NCI-H748 treated with DMSO at 0.1 percent for 48 hours (cell line): ENCODE results near the gene PRF1.
A peak's percentile ranks its signal among the peaks of the same experiment; 100 is the strongest.
"Not testable (repeated sequence)": the region's sequence is repeated elsewhere in the genome, so short reads cannot be mapped to it uniquely, and the experiment has no call there.

Source experiments
- DNase-seq: peaks from one replicate; lab custom pipeline; 2025; lab: John Stamatoyannopoulos, UW

The PRF1 gene

DNA sequence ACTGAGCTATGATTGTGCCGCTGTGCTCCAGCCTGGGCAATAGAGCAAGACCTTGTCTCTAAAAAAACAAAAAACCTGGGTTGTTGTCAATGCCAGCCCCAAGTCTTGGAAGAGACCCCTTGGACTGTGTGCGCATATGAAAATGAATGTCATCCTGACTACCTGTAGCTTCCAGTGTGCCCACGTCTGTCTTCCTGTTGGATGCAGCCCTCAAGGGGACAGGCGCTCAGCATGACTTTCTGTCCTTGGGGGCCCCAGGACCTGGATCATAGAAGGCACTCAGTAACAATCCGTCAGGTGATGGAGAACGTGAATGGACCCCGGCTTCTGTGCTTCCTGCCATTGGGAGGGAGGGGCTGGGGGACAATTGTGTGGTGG, 9.0 kb downstream of the PRF1 start:
- DNase-seq = no peak

DNA sequence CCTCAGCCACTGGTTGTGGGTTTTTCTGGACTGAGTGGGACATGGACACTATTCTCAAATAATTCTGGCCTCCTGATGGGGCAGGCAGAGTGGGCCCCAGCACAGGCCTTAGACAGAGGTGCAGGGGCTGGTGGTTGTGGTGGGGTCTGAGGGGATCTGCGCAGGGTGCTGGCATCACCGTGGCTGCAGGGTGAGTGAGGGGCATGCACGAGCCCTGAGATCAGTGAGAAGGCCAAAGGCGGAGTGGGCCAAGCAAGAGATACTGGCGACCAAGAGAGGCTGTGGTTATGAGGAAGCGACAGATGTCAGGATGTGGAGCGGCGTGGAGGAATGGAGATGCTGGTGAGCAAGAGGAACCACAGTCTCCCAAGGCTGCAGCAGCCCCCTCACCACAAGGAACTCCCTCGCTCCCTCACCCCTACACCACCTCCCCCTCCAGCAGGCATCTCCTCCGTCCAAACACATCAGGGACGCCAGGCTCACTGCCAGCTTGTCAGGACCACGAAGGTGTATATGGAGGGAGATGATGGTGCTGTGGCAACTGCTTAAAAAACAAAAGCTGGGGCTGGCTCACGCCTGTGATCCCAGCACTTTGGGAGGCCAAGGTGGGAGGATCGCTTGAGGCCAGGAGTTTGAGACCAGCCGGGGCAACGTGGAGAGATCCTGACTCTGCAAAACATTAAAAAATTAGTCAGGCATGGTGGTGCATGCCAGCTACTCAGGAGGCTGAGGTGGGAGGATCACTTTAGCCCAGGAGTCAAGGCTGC, 9.6 kb downstream of the PRF1 start:
- DNase-seq = no peak

DNA sequence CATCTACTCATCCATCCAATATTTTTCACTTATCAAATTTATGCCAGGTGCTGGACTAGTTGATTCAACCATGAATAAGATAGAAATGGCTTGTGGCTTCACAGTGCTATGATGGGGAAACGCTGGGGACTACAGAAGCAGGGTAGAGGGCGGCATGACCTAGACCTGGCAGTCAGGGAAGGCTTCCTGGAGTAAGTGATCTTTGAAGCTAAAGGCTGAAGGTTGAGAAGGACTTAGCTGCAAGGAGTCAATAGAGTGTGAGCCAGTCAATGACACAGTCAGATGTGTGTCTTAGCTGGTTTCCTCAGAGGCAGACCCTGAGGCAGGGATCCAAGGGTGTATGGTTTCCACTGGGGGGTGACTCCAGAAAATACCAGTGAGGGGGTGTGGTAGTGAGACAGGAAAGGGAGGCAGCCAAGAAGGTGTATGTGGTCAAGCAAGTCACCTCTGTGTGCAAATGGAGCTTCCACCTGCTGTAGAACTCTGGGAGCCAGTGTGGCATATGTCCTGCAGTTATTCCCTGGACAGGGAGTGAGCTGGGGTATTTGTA, 10.3 kb downstream of the PRF1 start:
- DNase-seq = no peak

DNA sequence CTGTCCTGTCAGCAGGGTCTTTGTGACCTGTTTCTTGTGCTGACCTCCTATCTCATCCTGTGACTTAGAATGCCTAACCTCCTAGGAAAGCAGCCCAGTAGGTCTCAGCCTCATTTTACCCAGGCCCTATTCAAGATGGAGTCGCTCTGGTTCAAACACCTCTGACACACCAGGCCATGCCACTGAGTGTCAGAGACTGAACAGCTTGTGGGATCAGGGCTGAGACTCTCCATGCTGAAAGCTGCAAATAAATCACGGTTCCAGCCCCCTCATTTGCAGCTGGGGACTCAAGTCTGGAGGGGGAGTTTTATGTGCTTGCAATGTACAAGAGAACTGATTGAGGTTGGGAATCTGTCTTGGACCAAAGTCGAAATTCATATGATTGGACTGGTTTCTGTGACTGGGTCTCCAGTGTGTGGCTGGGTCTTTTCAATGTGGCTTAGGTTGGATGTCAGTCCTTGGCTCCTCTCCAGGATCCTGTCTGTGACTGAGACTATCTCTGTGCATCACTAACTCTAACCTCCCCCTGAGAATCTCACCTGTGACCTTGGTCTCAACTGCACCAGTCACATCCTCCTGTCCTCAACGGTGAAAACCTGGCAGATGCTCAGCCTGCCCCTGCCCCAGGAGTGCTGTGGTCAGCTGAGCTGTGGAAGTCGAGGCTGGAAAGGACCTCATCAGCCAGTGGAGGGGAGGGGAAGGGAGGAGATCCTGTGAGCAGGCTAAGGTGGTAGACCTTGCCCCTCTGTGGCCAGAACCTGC, 11.7 kb downstream of the PRF1 start:
- no peak for DNase-seq

DNA sequence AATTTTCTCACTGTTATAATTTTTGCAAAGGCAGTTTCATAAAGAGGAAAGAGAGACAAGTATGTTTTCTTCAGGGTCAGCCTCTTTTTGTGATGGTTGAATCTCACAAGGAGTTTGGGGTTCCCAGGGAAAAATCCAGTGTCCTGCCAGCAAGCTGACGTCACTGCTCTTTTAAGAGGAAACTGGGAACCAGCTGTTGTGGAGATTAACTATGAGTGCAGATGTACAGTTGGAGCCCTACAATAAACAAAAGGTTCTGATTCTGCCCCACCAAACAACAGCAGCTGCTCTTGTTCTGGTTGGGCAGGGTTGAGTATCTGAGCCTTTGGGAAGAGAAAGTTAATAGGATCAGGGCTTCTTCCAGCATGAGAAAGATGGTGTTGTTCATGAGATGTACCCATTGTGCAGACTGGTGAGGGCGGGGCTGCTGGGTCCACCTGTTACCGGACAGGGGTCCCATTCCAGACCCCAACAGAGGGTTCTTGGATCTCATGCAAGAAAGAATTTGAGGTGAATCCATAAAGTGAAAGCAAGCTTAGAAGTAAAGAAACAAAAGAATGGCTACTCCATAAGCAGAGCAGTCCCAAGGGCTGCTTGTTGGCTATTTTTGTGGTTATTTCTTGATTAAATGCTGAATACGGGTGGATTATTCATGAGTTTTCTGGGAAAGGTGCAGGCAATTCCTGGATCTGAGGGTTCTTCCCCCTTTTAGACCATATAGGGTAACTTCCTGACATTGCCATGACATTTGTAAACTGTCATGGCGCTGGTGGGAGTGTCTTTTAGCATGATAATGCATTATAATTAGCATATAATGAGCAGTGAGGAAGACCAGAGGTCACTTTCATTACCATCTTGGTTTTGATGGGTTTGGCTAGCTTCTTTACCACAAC, 12.5 kb downstream of the PRF1 start:
- DNase-seq = no peak

DNA sequence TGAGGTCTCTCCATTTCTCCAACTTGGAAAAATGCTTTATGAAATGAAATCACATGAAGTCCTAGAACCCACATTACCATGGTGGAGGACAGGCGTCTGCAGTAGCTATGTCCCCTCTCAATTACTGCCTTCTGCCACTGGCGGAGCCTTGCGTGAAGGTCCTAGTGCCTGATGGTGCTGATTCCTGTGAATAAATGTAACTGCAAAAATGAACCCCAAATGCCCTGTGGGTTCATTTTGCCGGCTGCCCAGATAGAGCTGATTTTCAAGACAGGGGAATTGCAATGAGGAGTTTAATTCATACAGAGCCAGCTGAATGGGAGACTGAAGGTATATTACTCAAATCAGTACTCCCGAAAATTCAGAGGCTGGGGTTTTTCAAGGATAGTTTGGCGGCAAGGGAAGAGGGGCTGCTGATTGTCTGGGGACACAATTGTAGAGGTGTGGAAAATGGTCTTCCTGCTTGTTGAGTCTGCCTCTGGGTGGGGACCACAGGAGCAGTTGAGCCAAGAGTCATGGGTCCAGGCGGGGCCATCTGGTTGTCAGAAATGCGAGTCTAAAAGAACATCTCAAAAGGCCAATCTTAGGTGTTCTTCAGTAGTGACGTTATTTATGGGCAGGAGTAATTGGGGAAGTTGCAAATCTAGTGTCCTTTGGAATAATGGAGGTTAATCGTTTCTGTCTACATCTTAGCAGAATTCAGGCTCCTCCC, 13.5 kb downstream of the PRF1 start:
- no peak for DNase-seq

DNA sequence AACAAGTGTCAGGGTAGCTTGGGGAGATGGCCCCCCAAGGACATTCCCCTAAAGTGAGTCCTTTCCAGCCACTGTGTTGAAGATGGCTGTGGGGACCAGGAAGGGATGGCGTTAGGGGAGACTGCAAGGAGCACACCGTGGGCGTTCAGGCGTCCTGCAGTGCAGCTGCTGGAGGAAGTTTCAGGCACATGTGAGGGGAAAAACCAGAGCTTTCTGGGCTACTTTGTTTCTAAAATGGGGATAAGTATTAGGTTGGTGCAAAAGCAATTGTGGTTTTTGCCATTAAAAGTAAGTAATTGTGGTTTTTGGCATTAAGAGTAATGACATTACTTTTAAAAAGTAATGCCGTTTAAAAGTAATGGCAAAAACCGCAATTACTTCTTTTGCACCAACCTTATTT, 14.3 kb downstream of the PRF1 start:
- DNase-seq = no peak

DNA sequence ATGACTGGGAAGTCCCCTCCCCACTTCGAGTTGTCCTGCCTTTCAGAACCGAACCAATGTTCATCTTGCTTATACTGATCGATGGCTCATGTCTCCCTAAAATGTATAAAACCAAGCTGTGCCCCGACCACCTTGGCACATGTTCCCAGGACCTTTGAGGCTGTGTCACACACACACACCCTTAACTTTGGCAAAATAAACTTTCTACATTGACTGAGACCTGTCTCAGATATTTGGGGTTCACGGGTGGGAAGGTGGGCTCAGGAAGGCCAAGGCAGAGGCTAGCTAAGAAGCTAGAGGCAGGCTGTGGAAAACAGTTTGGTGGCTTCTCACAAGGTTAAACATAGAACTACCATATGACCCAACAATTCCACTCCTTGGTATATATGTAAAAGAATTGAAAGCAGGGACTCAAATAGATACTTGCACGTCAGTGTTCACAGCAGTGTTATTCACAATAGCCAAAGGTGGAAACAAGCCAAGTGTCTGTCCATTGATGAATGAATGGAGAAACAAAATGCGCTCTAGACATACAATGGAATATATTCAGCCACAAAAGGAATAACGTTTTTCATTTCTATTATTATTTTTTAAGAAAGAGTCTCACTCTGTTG, 15.4 kb downstream of the PRF1 start:
- no peak for DNase-seq

DNA sequence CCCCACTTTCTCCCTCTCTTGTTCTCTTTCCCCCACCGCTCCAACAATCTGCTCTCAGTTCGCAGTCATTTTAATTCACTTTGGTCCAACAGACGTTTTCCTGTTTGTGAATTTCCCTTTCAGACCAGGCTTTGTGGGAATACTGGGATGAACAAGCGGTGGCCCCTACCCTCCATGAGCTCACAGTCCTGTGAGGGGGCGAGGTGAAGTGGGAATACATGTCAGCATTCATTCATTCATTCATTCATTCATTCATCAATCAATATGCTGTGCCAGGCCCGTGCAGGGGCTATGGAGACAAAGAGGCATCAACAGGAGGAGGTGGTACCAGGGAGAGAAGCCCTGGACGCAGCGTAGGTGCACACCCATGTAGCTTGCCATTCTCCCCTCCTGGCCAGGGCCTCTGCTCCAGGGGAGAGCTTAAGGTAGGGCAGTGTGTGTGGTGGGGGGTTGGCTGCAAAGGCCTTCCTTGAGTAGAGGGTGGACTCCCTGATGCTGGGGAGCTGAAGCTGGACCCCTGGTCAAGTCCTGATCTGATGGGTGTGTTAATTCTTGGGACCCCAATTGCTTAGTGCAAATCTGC, 16.1 kb downstream of the PRF1 start:
- DNase-seq = no peak

DNA sequence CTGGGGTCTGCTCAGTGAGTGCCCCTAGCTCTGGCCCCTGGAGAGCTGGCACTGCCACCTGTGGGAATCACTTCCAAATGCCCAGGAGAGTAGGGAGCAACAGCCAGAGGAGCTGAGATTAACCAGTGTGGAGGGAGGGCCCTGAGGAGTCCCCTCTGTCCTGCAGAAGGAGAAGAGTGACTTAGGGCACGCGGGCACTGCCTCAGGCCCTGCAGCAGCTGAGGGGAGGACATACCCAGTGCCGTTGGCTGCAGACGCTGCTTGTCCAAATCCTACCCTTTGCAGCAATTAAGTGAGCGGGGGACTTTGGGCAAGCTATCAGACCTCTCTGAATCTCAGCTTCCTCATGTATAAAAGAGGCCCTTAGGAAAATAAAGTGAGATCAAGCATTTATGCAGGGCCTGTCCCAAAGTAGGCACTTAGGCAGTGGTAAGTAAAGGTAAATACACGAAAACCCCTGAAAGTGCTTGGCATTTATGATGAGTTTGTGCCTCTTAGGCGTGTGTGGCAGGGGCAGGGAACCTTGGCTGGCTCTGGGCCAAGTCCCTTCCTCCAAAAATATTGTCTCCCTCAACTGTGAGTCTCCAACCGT, 16.9 kb downstream of the PRF1 start:
- DNase-seq = no peak

DNA sequence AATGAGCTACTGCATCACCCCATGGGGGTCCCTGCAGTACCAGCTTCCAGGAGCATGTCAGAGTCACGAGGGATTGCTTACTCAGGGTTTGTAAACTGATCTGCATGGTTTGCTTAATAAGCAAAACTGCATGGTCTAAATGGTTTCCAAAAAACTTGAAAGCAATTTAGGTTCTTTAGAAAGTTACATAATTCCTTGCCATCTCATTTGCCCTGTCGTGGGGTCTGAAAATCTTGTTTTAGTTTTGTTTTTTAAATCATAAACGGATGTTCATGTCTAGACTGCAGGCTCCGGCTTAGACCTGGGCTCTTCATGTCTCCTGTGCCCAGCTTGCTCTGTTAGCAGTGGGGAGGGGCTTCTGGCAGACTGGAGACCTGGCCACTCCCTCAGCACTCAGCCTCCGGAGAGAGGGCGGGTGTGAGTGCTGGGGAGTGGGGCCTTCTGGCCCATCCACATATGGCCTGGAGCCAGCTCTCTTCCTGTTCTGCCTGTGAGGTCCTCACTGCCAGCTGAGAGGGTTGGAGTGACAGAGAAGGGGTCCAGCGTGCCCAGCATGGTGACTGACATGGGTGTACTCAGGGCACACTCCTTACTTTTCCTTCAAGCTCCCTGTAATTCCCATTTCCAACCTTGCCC, 17.5 kb downstream of the PRF1 start:
- DNase-seq = peak; percentile 51

DNA sequence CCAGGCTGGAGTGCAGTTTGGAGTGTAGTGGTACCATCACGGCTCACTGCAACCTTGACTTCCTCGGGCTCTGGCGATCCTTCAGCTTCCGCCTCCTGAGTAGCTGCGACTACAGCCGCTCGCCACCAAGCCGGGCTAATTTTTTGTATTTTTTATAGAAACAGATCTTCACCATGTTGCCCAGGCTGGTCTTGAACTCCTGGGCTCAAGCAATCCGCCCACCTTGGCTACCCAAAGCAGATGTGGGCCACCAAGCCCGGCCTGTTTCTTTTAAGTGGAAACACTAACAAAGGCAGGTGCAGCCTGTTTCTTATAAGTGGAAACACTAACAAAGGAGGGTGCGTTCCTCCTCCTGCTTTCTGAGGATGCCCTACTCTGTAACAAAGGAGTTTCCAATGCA, 18.2 kb downstream of the PRF1 start:
- DNase-seq = no peak

DNA sequence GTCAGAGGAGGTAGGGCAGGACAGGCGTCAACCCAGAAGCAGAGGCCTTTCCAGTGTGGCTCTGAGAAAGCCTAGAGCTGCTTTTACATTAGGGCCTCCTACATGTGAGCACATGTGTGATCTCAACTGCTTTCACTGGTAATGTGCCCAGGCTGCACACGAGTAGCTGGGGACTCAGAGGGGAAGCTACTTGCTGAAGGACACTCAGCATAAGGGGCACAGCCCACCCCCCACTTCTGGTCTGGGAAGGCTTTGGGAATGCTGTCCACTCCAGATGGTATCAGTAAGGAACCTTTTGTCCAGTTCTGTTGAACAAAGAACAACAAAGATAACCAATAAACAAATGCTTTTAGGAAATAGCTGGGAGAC, 18.9 kb downstream of the PRF1 start:
- DNase-seq = no peak

DNA sequence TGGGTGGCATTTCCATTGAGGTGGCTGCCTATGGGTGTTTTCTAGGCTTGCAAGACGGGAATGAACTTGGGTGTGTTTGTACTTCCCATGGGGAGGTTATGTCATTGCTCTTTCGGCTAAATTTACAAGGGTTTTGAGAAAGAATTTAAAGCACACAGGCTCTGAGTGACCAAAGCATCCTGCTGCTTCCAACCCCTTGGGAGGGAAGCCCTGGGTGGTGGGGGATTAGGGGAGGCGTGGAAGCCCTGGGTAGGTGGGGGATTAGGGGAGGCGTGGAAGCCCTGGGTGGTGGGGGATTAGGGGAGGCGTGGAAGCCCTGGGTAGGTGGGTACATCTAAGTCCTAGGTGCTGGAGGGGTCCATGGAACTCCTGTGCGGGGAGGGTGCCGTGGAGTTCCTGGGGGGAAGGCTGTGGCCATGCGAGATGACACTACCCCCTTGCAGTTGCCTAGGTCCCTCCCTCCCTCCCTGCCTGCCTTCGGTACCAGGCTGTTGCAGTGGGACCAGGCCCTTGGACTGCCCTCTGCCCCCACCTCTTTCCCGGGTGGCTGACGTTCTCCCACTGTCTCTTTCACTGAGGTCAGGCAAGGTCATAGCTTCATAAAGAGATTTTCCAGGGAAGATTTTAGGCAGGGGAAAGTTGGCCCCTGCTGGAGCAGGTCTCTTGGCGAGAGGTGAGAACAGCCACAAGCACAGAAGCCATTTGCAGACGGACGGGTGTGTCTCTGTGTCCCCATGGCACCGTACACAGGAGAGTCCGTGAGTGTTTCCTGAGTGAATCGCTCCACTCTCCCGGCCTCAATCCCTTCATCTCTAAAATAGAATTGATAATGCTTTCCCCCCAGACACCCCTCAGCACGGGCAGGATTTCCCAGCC, 19.5 kb downstream of the PRF1 start:
- DNase-seq = no peak

DNA sequence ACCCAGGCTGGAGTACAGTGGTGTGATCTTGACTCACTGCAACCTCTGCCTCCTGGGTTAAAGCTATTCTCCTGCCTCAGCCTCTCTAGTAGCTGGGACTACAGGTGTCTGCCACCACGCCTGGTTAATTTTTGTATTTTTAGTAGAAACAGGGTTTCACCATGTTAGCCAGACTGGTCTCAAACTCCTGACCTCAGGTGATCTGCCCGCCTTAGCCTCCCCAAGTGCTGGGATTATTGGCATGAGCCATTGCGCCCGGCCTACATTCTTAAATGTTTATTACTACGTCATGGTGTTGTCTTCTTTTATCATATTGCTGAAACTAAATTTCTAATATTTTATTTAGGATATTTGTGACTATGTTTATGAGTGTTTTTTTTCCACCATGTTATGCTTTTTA, 21.4 kb downstream of the PRF1 start:
- DNase-seq = not testable (repeated sequence)

DNA sequence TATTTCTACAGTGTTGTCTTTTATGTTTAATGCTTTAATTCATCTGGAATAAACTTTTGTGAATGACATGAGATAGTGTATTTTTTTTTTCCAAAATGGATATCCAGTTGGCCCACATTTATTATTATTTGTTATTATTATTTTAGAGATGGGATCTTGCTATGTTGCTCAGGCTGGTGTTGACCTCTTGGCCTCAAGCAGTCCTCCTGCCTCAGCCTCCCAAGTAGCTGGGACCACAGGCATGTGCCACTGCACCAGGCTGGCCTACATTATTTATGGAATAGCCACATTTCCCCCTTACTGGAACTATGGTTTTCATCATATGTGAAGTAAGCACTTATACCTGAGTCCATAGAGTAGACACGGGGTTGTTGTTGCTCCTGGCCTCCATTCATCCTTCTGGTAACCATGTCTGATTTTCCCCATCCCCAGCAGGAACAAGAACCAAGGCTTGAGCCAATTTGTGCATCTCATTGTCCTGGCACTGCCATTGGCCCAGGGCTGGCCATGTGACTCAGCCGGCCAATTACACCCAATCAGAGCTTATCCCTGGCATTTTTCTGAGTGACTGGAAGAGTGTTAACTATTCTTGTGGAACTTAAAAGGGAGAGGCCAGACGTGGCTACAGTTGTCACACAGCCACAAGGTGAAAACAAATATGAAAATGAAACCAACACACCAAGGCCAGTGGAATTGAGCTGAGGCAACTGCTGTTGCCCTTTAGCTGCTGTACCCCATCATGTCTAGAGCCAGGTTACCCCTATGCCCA, 23.1 kb downstream of the PRF1 start:
- no peak for DNase-seq

DNA sequence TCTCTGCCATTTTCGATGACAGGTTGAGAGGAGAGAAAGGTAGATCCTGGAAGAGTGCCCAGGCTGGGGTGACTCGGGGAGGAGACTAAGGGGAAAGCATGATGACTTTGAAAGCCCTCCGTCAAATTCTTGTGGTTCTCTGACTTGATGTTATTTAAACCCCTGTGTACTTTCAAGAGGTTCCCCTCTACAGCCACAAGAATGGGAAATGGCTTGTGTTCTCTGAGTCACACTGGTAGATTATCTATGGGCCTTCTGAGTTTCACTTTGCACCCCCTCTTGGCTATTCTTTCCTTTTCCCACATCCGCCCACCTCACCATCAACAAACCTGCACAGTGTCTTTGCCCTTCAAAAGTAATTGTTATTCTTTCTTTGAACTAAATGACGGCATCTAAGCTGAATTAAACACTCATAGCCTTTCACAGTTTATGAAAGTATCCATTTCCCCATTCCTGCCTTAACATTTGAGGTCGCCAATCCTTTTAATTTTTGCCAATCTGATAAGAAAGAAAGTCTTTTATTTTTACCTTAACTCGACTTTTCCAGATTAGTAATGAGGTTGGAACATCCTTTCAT, 24.1 kb downstream of the PRF1 start:
- DNase-seq = no peak
